ENCODE measurements around the gene CSF1. TPM values are rescaled to one million over a fixed set of nuclear protein-coding genes. Genes with fewer than 3 reads are reported as not detected.

The CSF1 gene
- polyA plus RNA-seq, 1 donor = 7.1 TPM

DNA sequence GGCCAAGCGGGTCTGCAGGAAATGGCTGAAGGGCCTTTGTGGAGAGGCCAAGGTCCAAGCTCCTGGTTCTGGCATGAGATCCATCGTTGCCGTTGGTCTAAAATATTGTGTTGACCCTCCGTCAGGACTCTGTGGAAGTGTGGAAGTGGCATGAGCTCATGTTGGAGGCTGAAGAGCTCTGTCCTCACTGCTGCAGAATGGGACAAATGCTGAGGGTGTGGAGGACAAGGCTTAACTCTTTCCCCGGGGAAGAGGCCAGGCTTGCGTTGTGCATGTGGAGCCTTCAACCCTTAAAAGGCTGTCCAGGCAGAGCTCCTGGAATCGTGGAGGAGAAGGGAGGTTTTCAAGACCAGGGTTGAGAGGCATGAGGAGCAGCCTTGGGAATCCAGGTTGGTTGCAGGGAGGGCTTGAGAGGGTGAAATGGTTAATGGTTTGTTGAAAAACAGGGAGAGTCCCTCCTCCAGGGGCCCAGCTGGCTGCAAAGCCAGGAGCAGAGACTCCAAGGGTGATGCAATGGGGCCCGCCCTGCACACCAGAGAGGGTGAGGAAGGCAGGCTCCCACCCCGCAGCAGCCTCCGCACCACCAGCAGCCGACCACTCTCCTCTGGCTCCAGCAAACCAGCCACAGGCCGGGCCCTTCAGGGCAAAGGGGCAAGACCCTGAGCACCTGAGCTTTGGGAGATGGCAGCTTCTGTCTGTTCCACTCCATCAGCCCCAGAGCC, 67.2 kb downstream of the CSF1 start:
- DNase-seq (ENCODE audit: low read depth) = no peak

GRCh38 chr1:109978761-109979488, 68.3 kb downstream of the CSF1 start:
- DNase-seq (ENCODE audit: low read depth) = no peak

GRCh38 chr1:109979489-109980091, 68.9 kb downstream of the CSF1 start:
- DNase-seq (ENCODE audit: low read depth) = no peak

Other genes starting within 250 kb of the CSF1 start
- 190 TPM for gene GSTM2, start 242.8 kb upstream of the CSF1 start, polyA plus RNA-seq (ENCODE audit: insufficient read length)
- gene GSTM1, start 223.0 kb upstream of the CSF1 start, polyA plus RNA-seq (ENCODE audit: insufficient read length) = 79.2 TPM
- 16.6 TPM for gene GSTM5, start 198.6 kb upstream of the CSF1 start, polyA plus RNA-seq (ENCODE audit: insufficient read length)
- gene GSTM3, start 169.8 kb upstream of the CSF1 start, polyA plus RNA-seq (ENCODE audit: insufficient read length) = 40.6 TPM
- not detected for gene EPS8L3, start 146.9 kb upstream of the CSF1 start, polyA plus RNA-seq (ENCODE audit: insufficient read length)
- 38.1 TPM for gene AHCYL1, start 73.9 kb downstream of the CSF1 start, polyA plus RNA-seq (ENCODE audit: insufficient read length)
- 30.5 TPM for gene STRIP1, start 123.8 kb downstream of the CSF1 start, polyA plus RNA-seq (ENCODE audit: insufficient read length)
- gene ALX3, start 159.8 kb downstream of the CSF1 start, polyA plus RNA-seq (ENCODE audit: insufficient read length) = not detected
- not detected for gene UBL4B, start 201.6 kb downstream of the CSF1 start, polyA plus RNA-seq (ENCODE audit: insufficient read length)
- gene SLC6A17, start 239.6 kb downstream of the CSF1 start, polyA plus RNA-seq (ENCODE audit: insufficient read length) = 0.25 TPM